HEK293T (cell line): ENCODE results near the gene STXBP1.
"Not testable (repeated sequence)": the region's sequence is repeated elsewhere in the genome, so short reads cannot be mapped to it uniquely, and the experiment has no call there.

Experiments used
- BHLHE40 ChIP-seq: fragments of 450-650 bp; IDR thresholded peaks from 2 replicates; pipeline ENCODE4 v1.6.1; 2016; ENCODE audit warnings: mild to moderate bottlenecking, moderate library complexity, borderline replicate concordance
- FOXA1 ChIP-seq: fragments of 450-650 bp; IDR thresholded peaks from 2 replicates; pipeline ENCODE4 v1.6.1; 2016; ENCODE audit warnings: mild to moderate bottlenecking
- FOXK2 ChIP-seq: fragments of 450-650 bp; IDR thresholded peaks from 2 replicates; pipeline ENCODE4 v1.6.1; 2016; ENCODE audit warnings: mild to moderate bottlenecking
- LEF1 ChIP-seq: fragments of 450-650 bp; IDR thresholded peaks from 2 replicates; pipeline ENCODE4 v1.6.1; 2017; ENCODE audit warnings: mild to moderate bottlenecking, borderline replicate concordance
- SP1 ChIP-seq: fragments of 450-650 bp; IDR thresholded peaks from 2 replicates; pipeline ENCODE4 v1.6.1; 2017
- TARDBP ChIP-seq: fragments of 450-650 bp; IDR thresholded peaks from 2 replicates; pipeline ENCODE4 v1.6.1; 2016
- ZNF384 ChIP-seq: fragments of 450-650 bp; IDR thresholded peaks from 2 replicates; pipeline ENCODE4 v1.6.1; 2016

- not testable (repeated sequence) for TF ChIP-seq LEF1, SP1, FOXA1, ZNF384, FOXK2, TARDBP, BHLHE40
Observed at GRCh38 chr9:127584474-127584805, 27.6 kb upstream of the STXBP1 start.
